ENCODE measurements around the gene CIAPIN1.
"Not testable (repeated sequence)": the region's sequence is repeated elsewhere in the genome, so short reads cannot be mapped to it uniquely, and the experiment has no call there.

CIAPIN1 gene

DNA sequence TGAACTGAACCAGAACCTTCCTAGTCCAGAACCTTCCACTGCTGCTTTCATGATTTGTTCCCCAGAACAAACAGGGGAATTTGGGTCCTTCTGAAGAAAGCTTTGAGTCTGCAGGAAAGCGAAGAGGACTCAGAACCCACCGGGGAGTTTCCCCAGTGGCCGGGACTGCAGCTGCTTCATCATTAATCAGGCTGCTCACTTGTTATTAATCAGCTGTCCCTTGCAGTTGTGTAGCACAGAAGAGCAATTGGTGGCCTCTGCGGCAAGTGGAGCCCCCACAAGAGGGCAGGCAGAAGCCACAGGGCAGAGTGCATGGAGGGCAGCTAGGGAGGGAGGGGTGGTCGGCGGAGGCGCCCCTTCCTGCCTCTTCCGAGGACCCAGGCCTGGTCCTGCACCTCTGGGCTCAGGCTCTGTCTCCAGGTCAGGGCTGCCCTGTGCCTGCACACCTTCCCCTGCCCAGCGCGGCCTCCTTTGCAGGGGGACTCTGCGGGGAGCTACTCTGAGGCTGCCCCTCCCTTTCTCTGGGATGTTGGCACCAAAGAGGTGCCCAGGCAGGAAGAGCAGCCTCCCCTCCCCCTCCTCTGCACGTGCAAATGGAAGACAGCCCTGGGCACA, 35.7 kb downstream of the CIAPIN1 start:
- no peak overlapping the region for H3K27ac ChIP-seq (ENCODE audit: low read depth, low read length)
- H3K4me3 ChIP-seq (ENCODE audit: low read depth in 1 of 2, low read length in 2 of 2) = no peak overlapping the region
- no peaks in the 10 kb centered on the region for H3K27me3 ChIP-seq (ENCODE audit: control insufficient read depth in 1 of 2, insufficient read depth in 2 of 2, low read length in 2 of 2)
- peaks cover under 1% of the 10 kb centered on the region for H3K4me1 ChIP-seq (ENCODE audit: insufficient read depth, low read length)
- H3K9ac ChIP-seq (ENCODE audit: low read length) = no peak overlapping the region
- H3K9me3 ChIP-seq (ENCODE audit: low read length) = no peaks in the 10 kb centered on the region
- no peaks in the 10 kb centered on the region for H3K36me3 ChIP-seq (ENCODE audit: insufficient read depth, low read length)

GRCh38 chr16:57409870-57410587, 37.2 kb downstream of the CIAPIN1 start:
- Histone ChIP-seq H3K4me1 (ENCODE audit: insufficient read depth, low read length) (no peaks in the 10 kb centered on the region), H3K27ac (ENCODE audit: low read depth, low read length) (no peak overlapping the region), H3K4me3 (ENCODE audit: low read depth in 1 of 2, low read length in 2 of 2) (no peak overlapping the region), H3K36me3 (ENCODE audit: insufficient read depth, low read length) (no peaks in the 10 kb centered on the region), H3K9ac (ENCODE audit: low read length) (no peak overlapping the region), H3K27me3 (ENCODE audit: control insufficient read depth in 1 of 2, insufficient read depth in 2 of 2, low read length in 2 of 2) (no peaks in the 10 kb centered on the region), H3K9me3 (ENCODE audit: low read length) (no peaks in the 10 kb centered on the region)

GRCh38 chr16:57409065-57409464, 38.1 kb downstream of the CIAPIN1 start:
- no peaks in the 10 kb centered on the region for H3K4me1 ChIP-seq (ENCODE audit: insufficient read depth, low read length)
- H3K36me3 ChIP-seq (ENCODE audit: insufficient read depth, low read length) = no peaks in the 10 kb centered on the region
- H3K27me3 ChIP-seq (ENCODE audit: control insufficient read depth in 1 of 2, insufficient read depth in 2 of 2, low read length in 2 of 2) = no peaks in the 10 kb centered on the region
- no peak overlapping the region for H3K4me3 ChIP-seq (ENCODE audit: low read depth in 1 of 2, low read length in 2 of 2)
- no peaks in the 10 kb centered on the region for H3K9me3 ChIP-seq (ENCODE audit: low read length)
- H3K9ac ChIP-seq (ENCODE audit: low read length) = no peak overlapping the region
- H3K27ac ChIP-seq (ENCODE audit: low read depth, low read length) = no peak overlapping the region

DNA sequence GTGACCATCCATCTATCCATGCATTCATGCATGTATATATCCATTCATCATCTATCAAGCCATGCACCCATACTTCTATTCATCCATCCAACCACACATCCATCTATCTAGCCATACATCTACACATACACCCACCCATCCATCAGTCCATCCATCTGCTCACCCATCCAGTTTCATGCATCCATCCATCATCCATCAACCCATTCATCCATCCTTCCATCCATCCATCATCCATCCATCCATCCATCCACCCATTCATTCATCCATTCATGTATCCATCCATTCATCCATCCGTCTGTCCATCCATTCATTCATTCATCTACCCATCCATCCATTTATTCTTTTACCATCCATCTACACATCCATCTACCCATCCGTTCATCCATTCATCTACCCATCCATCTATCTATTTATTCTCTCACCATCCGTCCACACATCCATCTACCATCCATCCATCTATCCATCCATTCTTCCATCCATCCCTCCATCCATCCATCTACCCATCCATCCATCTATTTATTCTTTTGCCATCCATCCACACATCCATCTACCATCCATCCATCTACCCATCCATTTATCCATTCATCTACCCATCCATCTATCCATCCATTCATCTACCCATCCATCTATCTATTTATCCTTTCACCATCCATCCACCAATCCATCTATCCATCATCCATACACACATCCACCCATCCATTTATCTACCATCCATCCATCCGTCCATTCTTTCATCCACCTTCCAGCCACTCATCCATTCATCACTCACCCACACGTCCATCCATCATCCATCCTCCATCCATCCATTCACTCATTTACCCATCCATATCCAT, 39.4 kb downstream of the CIAPIN1 start:
- H3K9ac ChIP-seq (ENCODE audit: low read length) = no peak overlapping the region
- no peak overlapping the region for H3K27ac ChIP-seq (ENCODE audit: low read depth, low read length)
- H3K4me1 ChIP-seq (ENCODE audit: insufficient read depth, low read length) = no peaks in the 10 kb centered on the region
- H3K4me3 ChIP-seq (ENCODE audit: low read depth in 1 of 2, low read length in 2 of 2) = no peak overlapping the region
- H3K27me3 ChIP-seq (ENCODE audit: control insufficient read depth in 1 of 2, insufficient read depth in 2 of 2, low read length in 2 of 2) = no peaks in the 10 kb centered on the region
- H3K36me3 ChIP-seq (ENCODE audit: insufficient read depth, low read length) = no peaks in the 10 kb centered on the region
- no peaks in the 10 kb centered on the region for H3K9me3 ChIP-seq (ENCODE audit: low read length)

GRCh38 chr16:57406881-57407280, 40.3 kb downstream of the CIAPIN1 start:
- Histone ChIP-seq H3K36me3 (ENCODE audit: insufficient read depth, low read length) (no peaks in the 10 kb centered on the region), H3K4me1 (ENCODE audit: insufficient read depth, low read length) (no peaks in the 10 kb centered on the region), H3K4me3 (ENCODE audit: low read depth in 1 of 2, low read length in 2 of 2) (no peak overlapping the region), H3K27me3 (ENCODE audit: control insufficient read depth in 1 of 2, insufficient read depth in 2 of 2, low read length in 2 of 2) (no peaks in the 10 kb centered on the region), H3K9me3 (ENCODE audit: low read length) (no peaks in the 10 kb centered on the region), H3K27ac (ENCODE audit: low read depth, low read length) (no peak overlapping the region), H3K9ac (ENCODE audit: low read length) (no peak overlapping the region)

- Histone ChIP-seq H3K27ac (ENCODE audit: low read depth, low read length) (no peak overlapping the region), H3K4me1 (ENCODE audit: insufficient read depth, low read length) (no peaks in the 10 kb centered on the region), H3K4me3 (ENCODE audit: low read depth in 1 of 2, low read length in 2 of 2) (no peak overlapping the region)
These were observed 42.1 kb downstream of the CIAPIN1 start for GRCh38 chr16:57405097-57405496.

GRCh38 chr16:57403965-57404817, 43.0 kb downstream of the CIAPIN1 start, which contains the start of gene CCL17:
Gene CCL17 (plus strand): TSS chr16:57404767. CDS start chr16:57413933, 9,166 bp downstream.
- H3K4me3 ChIP-seq (ENCODE audit: low read depth in 1 of 2, low read length in 2 of 2) = no peak within 1 kb of the TSS
- H3K9ac ChIP-seq (ENCODE audit: low read length) = no peak within 1 kb of the TSS
- no peak within 1 kb of the TSS for H3K27ac ChIP-seq (ENCODE audit: low read depth, low read length)
- no peaks in the 10 kb centered on the region for H3K27me3 ChIP-seq (ENCODE audit: control insufficient read depth in 1 of 2, insufficient read depth in 2 of 2, low read length in 2 of 2)
- no peaks in the 10 kb centered on the region for H3K36me3 ChIP-seq (ENCODE audit: insufficient read depth, low read length)
- H3K9me3 ChIP-seq (ENCODE audit: low read length) = no peaks in the 10 kb centered on the region
- no peaks in the 10 kb centered on the region for H3K4me1 ChIP-seq (ENCODE audit: insufficient read depth, low read length)

More at GRCh38 chr16:57405097-57405496, 42.1 kb downstream of the CIAPIN1 start:
- Histone ChIP-seq H3K9me3 (ENCODE audit: low read length) (no peaks in the 10 kb centered on the region), H3K27me3 (ENCODE audit: control insufficient read depth in 1 of 2, insufficient read depth in 2 of 2, low read length in 2 of 2) (no peaks in the 10 kb centered on the region), H3K36me3 (ENCODE audit: insufficient read depth, low read length) (no peaks in the 10 kb centered on the region), H3K9ac (ENCODE audit: low read length) (no peak overlapping the region)

DNA sequence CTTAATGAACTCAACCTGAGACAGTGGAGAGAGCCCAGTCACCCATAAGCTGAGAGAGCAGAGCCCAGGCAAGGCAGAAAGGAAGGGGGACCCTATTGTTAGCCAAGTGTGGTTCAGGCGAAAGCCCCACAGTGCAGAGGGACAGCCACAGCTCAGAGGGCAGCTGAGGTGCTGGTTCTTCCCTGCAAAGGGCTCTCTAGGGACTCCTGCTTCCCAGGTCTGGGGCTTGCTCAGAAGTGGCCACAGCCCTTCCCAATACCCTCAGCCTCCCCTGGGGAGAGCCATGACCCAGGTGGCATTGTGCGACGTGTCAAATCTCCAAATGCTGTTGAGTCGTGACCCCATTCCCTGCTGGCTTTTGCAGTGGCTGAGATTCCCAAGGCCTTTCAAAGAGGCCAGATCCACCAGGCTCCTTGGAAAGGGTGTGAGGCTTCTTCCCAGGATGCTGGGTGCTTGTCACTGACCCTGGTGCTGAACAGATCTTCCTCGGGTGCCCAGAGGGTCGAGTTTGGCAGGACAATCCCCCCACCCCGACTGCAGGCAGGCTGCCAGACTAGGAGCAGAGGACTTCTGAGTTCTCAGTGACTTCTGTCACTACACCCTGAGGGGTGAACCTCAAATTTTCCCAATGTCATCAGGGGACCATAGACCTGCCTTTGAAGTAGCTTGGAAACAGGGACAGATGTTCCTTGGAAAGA, 45.1 kb downstream of the CIAPIN1 start:
- Histone ChIP-seq H3K27ac (ENCODE audit: low read depth, low read length) (no peak overlapping the region), H3K4me1 (ENCODE audit: insufficient read depth, low read length) (no peaks in the 10 kb centered on the region), H3K9ac (ENCODE audit: low read length) (no peak overlapping the region), H3K27me3 (ENCODE audit: control insufficient read depth in 1 of 2, insufficient read depth in 2 of 2, low read length in 2 of 2) (no peaks in the 10 kb centered on the region), H3K4me3 (ENCODE audit: low read depth in 1 of 2, low read length in 2 of 2) (no peak overlapping the region), H3K9me3 (ENCODE audit: low read length) (no peaks in the 10 kb centered on the region), H3K36me3 (ENCODE audit: insufficient read depth, low read length) (no peaks in the 10 kb centered on the region)

DNA sequence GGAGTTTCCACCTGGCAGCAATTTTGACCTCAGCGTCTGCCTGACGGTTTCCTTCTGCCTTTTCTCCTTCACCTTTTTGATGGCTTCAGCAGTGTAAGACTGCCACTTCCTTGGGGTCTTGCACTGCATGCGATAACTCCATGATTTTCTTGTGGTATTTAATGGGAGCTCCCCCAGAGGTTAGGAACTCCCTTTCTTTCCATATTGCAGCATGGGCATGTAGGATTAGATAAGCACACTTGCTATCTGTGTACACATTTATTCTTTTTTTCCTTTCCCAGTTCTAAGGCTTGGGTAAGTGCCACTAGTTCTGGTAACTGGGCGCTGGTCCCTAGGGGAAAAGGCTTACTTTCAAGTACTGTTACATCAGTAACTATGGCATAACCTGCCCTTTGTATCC, 49.7 kb downstream of the CIAPIN1 start:
- H3K27me3 ChIP-seq (ENCODE audit: control insufficient read depth in 1 of 2, insufficient read depth in 2 of 2, low read length in 2 of 2); H3K4me3 ChIP-seq (ENCODE audit: low read depth in 1 of 2, low read length in 2 of 2); H3K27ac ChIP-seq (ENCODE audit: low read depth, low read length); H3K4me1 ChIP-seq (ENCODE audit: insufficient read depth, low read length); H3K36me3 ChIP-seq (ENCODE audit: insufficient read depth, low read length); H3K9ac ChIP-seq (ENCODE audit: low read length); H3K9me3 ChIP-seq (ENCODE audit: low read length): not testable (repeated sequence)

GRCh38 chr16:57396786-57397185, 50.4 kb downstream of the CIAPIN1 start:
- Histone ChIP-seq H3K9me3 (ENCODE audit: low read length) (no peaks in the 10 kb centered on the region), H3K27me3 (ENCODE audit: control insufficient read depth in 1 of 2, insufficient read depth in 2 of 2, low read length in 2 of 2) (no peaks in the 10 kb centered on the region)

More at GRCh38 chr16:57396786-57397185, 50.4 kb downstream of the CIAPIN1 start:
- H3K27ac ChIP-seq (ENCODE audit: low read depth, low read length) = no peak overlapping the region
- H3K4me1 ChIP-seq (ENCODE audit: insufficient read depth, low read length) = peaks cover 3% of the 10 kb centered on the region
- H3K36me3 ChIP-seq (ENCODE audit: insufficient read depth, low read length) = no peaks in the 10 kb centered on the region
- no peak overlapping the region for H3K9ac ChIP-seq (ENCODE audit: low read length)
- H3K4me3 ChIP-seq (ENCODE audit: low read depth in 1 of 2, low read length in 2 of 2) = no peak overlapping the region

All from muscle layer of colon (tissue), 2 donors.